Midbrain (tissue), 1 donor: ENCODE results near the gene COPS2.
A peak's percentile ranks its signal among the peaks of the same experiment; 100 is the strongest.
"Not testable (repeated sequence)": the region's sequence is repeated elsewhere in the genome, so short reads cannot be mapped to it uniquely, and the experiment has no call there.

Experiments used
- DNase-seq: peaks from one replicate; lab custom pipeline; 2025; lab: John Stamatoyannopoulos, UW

Gene COPS2

GRCh38 chr15:49103002-49103401 lies 52.4 kb downstream of the COPS2 start:
- DNase-seq: no peak

GRCh38 chr15:49101536-49101935 lies 53.9 kb downstream of the COPS2 start:
- DNase-seq: no peak

- DNase-seq: no peak
Measured at GRCh38 chr15:49096090-49096750, 59.2 kb downstream of the COPS2 start.

DNA sequence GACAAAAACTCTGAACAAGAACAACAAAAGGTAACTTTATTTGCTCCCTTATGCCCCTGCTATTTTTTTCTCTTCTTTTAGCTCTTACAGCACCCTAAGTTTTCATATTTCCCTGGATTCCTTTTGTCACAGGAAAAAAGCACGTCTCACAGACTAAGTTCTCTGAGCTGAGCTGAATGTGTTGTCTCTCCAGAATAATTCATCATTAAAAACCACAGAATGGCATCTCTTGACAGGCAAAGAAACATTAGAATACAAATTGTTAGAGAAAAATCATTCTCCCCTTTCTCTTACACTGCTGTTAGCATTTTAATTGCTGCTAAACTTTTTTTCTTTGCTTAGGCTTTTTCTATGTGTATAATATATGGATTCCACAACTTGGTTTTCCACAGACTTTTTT lies 60.5 kb downstream of the COPS2 start:
- DNase-seq: no peak

DNA sequence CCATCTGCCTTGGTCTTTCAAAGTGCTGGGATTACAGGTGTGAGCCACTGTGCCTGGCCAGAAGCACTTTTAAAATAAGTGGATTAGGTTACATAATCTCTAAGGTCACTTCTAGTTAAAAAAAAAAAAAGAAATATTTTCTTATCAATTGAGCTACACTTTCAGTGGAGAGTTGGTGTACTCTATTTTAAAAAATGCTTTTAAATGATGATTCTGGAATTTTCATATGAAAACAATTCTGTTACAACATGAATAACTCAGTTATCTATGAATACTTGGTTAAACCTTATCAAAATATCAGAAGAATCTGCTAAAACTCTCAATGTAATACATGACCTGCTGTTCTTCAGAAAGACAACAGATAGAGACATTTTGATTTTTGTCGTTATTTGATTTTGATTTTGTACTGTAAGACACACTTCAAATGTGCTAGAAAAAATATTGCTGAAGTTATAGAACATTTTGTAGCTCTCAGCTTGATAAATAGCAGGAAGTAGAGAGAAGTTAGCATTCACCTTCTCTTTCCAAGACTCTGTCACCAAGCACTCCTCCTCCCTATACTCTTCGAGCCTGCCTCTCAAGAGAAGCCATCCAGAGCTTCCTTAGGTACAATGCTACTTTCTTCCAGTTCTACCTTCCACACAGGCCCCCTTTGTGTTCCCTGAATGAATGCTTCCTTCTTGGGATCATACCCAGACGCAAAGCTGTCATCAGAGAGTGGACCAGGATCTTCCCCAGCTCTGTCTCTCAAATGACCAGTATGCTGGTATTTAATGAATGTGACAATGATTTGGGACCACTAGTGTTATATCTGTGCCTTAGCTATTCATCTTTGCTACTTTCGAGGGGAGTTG lies 61.9 kb downstream of the COPS2 start:
- DNase-seq: no peak

DNA sequence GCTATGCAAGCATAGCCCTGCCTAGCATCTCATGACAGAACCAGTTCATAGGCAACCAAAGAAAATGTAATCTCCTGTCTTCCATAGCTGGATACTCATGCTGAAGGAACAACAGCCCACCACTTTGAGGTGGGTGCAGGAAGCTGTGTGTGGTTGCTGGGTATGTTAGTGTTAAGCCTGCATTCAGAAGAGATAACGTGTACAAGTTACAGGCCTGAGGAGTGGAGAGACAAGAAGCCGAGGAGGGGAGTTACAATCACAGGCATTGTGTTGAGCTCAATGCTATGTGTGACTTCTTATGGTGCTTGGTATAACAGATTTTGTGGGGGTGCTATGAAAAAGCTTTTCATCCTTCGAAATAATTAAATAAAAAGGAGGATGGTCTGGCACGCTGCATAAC lies 66.4 kb downstream of the COPS2 start:
- peak; percentile 37 for DNase-seq

DNA sequence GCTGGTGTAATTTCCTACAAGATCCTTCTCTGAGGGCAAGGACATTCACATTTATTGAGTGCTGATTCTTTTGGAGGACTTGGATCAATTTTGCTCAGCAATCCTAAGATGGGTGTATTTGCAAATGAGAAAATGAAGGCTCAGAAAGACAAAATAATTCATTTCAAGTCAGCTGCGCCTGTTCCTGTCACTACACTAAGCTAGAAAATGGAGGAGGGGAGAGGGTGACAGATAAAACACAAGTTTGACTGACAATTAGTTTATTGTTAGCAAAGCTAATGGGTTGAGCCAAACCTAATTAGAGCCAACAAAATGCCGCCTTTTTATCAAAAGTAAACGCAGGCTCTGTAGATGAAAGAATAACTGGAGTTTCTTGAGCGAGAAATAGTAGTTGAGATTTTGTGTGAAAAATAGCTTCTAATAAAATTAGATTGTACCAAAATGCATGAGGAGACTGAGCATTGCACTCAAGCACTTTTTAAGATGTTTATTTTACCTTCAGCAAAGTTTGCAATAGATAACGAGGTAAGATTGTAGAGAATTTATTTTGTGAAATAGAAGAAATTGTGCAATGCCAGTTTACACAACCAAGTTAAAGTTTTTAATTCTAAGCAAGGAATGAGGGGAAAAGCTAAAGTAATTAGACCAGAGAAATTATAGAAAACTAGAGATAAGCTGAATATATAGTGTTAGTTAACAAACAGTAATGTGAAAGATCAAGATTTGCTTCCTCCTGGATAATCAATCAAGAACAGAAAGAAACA lies 69.5 kb downstream of the COPS2 start:
- peak; percentile 70 for DNase-seq

- no peak for DNase-seq
Measured at GRCh38 chr15:49084285-49084570, 71.2 kb downstream of the COPS2 start.

GRCh38 chr15:49083401-49084284 lies 71.8 kb downstream of the COPS2 start:
- DNase-seq: no peak

- DNase-seq: no peak
Measured at GRCh38 chr15:49082960-49083359, 72.4 kb downstream of the COPS2 start.

GRCh38 chr15:49079340-49080039 lies 75.9 kb downstream of the COPS2 start:
- DNase-seq: no peak

DNA sequence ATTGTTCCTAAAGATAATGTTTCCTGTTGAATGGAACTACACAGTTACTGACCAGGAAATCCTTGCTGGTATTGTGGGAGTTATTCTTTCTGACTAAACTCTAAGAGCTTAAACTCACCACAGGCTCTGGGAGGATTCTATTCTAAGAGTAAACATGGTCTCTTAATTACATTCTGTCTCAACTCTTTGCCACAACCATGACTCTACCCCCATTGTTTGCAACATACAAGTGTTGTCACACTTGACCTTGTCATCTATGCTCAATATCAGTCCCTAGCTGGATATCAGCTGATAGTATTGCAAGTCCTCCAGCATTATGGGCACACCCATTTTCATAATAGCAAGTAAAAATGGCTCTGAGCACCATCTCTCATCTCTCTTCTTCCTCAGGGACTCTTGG lies 79.5 kb downstream of the COPS2 start:
- DNase-seq: no peak

- DNase-seq: not testable (repeated sequence)
Measured at GRCh38 chr15:49074589-49075287, 80.7 kb downstream of the COPS2 start.
